GM21360 (cell line): ENCODE data around the gene NKTR.
"Not testable (repeated sequence)": the region's sequence is repeated elsewhere in the genome, so short reads cannot be mapped to it uniquely, and the experiment has no call there.

Experiments used
- ATAC-seq: cut with Tn5 transposase; IDR thresholded peaks from one replicate; pipeline ENCODE4 v1.9.1; 2021; ENCODE audit warnings: mild to moderate bottlenecking, moderate library complexity; ENCODE audit not compliant: unreplicated experiment

The NKTR gene

GRCh38 chr3:42593635-42594034 lies 6.9 kb upstream of the NKTR start:
- ATAC-seq = no peak

GRCh38 chr3:42595682-42596081 lies 4.8 kb upstream of the NKTR start:
- no peak for ATAC-seq

DNA sequence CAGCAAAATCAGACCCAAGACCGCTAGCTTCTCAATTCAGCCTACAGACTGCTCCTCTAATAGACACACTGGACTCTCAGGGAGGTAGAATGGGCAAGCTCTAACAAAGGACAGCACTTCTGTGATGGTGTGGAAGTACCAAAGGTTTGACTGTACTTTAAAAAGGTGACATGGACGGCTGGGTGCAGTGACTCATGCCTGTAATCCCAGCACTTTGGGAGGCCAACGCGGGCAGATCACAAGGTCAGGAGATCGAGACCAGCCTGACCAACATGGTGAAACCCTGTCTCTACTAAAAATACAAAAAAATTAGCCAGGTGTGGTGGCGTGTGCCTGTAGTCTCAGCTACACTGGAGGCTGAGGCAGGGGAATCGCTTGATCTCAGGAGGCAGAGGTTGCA lies 3.4 kb upstream of the NKTR start:
- ATAC-seq = not testable (repeated sequence)

- peak; percentile 16 for ATAC-seq
Observed at GRCh38 chr3:42600958-42601675, 631 bp downstream of the NKTR start.

DNA sequence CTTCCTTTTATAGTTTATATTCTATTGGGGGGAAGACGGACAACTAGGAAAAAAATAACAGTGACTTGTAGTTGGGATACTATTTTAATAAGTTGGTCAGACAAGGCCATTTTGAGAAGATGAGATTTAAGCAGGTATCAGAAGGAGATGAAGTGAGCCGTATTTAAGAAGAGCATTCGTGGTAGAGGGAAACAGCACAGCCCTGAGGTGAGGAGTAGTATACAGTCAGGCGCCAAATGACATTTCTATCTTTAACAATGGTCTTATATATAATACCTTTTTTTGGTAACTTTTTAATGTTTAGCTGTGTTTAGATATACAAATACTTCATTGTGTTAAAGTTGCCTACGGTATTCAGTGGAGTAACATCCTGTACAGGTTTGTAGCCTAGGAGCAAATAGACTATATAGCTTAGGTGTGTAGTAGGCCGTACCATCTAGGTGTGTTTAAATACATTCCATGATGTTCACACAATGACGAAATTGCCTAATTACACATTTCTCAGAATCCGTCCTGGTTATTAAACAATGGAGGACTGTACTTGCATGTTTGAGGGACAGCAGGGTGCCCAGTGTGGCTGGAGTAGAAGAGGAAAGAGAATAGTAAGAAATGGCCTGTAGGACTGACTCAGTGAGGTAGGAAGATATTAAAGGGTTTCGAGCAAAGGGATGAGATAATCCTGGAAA lies 1.6 kb downstream of the NKTR start:
- no peak for ATAC-seq

DNA sequence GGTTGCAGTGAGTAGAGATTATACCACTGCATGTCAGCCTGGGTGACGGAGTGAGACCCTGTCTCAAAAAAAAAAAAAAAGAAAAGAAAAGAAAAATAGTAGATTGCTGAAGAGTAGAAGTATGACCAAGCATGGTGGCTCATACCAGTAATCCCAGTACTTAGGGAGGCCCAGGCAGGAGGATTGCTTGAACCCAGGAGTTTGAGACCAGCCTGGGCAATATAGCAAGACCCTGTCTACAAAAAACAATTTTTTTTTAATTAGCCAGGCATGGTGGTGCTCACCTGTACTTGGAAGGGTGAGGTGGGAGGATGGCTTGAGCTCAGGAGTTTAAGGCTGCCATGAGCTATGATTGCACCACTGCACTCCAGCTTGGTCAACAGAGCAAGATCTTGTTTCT lies 2.5 kb downstream of the NKTR start:
- no peak for ATAC-seq

GRCh38 chr3:42605546-42606173 lies 5.2 kb downstream of the NKTR start:
- ATAC-seq = no peak

DNA sequence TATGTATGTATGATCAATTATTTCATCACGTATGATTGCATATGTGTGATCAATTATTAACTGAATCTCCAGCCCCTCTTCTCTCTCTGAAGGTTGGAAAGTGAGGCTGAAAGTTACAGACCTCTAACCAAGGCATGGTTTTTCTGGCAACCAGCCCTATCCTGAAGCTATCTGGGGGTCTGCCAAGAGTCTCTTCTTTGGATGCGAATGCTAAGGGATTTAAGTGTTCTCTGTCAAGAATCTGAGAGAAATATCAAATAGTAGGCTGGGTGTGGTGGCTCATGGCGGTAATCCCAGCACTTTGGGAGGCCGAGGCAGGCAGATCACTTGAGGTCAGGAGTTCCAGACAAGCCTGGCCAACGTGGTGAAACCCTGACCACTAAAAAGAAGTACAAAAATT lies 8.1 kb downstream of the NKTR start:
- ATAC-seq = no peak

- ATAC-seq = no peak
Observed at GRCh38 chr3:42610976-42611375, 10.5 kb downstream of the NKTR start.

- ATAC-seq = no peak
Observed at GRCh38 chr3:42612217-42612616, 11.7 kb downstream of the NKTR start.

- ATAC-seq = peak; percentile 82
Observed at GRCh38 chr3:42612928-42613327, 12.4 kb downstream of the NKTR start.

GRCh38 chr3:42613462-42613861 lies 13.0 kb downstream of the NKTR start:
- ATAC-seq = no peak

DNA sequence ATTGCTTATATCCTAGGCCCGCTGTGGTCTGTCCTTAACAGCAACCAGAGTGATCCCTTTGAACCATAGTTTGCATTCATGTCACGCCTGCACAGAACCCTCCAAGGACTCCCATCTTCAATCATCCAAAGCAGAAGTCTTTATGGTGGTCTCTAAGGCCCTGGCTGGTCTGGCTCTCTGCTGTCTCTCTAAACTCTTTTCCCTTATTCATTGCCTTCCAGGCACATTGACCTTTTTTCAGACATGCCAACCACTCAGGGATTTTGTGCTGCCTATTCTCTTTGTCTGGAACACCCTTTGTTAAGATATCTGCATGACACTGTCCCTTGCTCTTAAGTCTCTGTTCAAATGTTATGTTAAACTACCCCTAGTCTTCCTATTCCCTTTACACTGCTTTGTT lies 31.1 kb downstream of the NKTR start:
- ATAC-seq = no peak

- ATAC-seq = no peak
Observed at GRCh38 chr3:42632146-42632545, 31.7 kb downstream of the NKTR start.

GRCh38 chr3:42633544-42633943 lies 33.1 kb downstream of the NKTR start:
- ATAC-seq = no peak

DNA sequence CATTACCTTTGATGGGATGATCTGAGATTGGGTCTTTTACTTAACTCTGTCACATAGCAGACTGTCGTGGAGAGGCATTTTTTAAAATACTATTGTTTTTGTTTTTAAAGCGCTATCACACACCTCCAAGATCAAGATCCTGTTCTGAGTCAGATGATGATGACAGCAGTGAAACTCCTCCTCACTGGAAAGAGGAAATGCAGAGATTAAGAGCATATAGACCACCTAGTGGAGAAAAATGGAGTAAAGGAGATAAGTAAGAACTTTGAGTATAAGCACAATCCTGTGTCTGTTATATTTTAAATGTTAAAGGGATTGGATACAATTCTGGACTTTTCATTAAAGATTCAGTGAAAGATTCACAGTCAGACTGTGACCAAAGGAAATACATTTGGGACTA lies 34.6 kb downstream of the NKTR start:
- no peak for ATAC-seq

- ATAC-seq = no peak
Observed at GRCh38 chr3:42637001-42637400, 36.5 kb downstream of the NKTR start.

DNA sequence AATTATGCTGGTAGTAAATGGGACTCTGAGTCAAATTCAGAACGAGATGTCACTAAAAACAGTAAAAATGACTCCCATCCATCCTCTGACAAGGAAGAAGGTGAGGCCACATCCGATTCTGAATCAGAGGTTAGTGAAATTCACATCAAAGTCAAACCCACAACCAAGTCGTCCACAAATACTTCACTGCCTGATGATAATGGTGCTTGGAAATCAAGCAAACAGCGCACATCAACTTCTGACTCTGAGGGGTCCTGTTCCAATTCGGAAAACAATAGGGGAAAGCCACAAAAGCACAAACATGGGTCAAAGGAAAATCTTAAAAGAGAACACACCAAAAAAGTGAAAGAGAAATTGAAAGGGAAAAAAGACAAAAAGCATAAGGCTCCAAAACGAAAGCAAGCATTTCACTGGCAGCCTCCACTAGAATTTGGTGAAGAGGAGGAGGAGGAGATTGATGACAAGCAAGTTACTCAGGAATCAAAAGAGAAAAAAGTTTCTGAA lies 37.9 kb downstream of the NKTR start:
- ATAC-seq = no peak

DNA sequence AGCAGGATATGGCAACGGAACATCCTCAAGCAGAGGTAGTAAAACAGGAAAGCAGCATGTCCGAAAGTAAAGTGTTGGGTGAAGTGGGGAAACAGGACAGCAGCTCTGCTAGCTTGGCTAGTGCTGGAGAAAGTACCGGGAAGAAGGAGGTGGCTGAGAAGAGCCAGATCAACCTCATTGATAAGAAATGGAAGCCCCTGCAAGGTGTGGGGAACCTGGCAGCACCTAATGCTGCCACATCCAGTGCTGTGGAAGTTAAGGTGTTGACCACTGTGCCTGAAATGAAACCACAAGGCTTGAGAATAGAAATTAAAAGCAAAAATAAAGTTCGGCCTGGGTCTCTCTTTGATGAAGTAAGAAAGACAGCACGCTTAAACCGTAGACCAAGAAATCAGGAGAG lies 38.7 kb downstream of the NKTR start:
- ATAC-seq = no peak

DNA sequence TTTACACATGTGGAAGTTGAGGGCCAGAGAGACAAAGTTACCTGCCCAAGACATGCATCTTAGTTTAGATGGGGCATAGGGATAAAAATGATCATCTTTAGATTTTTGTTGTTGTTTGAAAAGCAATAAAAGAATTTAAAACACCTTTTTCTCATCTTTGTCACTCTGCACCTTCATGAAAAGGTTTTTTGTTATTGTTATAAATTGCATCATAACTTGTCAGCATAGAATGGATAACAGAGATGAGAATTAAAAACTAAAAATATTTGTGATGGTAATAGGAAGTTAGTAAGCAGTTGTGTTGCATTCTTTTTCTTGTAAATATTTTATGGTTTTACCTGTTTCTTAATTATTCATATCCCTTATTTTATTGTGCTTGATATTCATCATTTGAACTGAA lies 39.6 kb downstream of the NKTR start:
- no peak for ATAC-seq

GRCh38 chr3:42640771-42641370 lies 40.4 kb downstream of the NKTR start:
- no peak for ATAC-seq
